ENCODE measurements around the gene SH2D3C. TPM values are rescaled to one million over a fixed set of nuclear protein-coding genes. Genes with fewer than 3 reads are reported as not detected.

The SH2D3C gene
- total RNA-seq, 4 donors from 2014 or later, result 4.7 to 8.1 (median 5.2) TPM

DNA sequence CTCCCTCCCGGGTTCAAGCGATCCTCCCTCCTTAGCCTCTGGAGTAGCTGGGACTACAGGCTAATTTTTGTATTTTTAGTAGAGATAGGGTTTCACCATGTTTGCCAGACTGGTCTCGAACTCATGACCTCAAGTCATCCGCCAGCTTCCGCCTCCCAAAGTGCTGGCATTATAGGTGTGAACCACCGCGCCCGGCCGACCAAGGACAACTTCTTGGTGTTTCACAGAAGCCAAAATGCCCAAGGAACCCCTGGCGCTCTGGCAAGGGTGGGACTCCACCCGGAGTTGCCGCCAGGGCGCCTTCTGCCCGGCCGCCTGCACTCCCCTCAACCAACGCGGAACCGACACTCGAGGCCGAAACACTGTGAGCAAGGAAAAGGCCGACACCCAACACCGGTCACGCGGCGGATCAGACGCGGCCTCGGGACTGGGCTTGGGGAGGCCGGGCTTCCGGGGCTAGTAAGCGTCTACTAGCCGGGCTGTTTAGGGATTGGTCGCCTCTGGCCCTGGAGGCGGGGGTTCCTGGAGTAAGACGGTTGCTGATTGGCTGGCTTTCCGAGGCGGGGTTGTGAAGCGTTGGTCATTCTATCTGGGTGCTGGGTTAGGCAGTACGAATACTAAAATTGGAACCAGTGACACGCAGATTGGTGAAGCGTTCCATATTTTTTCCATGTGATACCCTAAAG is 79.3 kb downstream of the SH2D3C start:
- Histone ChIP-seq H3K36me3 (no peaks in the 10 kb centered on the region), H3K27ac (peak overlapping the region; percentile 85 to 96 (median 91)), H3K4me3 (peak overlapping the region; percentile 36 to 49 (median 40)), H3K4me1 (peaks cover 13 to 20% of the 10 kb centered on the region in 2 donors), H3K27me3 (no peaks in the 10 kb centered on the region), H3K9me3 (no peaks in the 10 kb centered on the region)
- TF ChIP-seq, protein P1, sequence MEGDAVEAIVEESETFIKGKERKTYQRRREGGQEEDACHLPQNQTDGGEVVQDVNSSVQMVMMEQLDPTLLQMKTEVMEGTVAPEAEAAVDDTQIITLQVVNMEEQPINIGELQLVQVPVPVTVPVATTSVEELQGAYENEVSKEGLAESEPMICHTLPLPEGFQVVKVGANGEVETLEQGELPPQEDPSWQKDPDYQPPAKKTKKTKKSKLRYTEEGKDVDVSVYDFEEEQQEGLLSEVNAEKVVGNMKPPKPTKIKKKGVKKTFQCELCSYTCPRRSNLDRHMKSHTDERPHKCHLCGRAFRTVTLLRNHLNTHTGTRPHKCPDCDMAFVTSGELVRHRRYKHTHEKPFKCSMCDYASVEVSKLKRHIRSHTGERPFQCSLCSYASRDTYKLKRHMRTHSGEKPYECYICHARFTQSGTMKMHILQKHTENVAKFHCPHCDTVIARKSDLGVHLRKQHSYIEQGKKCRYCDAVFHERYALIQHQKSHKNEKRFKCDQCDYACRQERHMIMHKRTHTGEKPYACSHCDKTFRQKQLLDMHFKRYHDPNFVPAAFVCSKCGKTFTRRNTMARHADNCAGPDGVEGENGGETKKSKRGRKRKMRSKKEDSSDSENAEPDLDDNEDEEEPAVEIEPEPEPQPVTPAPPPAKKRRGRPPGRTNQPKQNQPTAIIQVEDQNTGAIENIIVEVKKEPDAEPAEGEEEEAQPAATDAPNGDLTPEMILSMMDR (IDR thresholded peaks at IDR 0.05 in 4 of 5, conservative IDR thresholded peaks at IDR 0.05 in 1 of 5), result peak; percentile 43 to 50 (median 47)
- peak; percentile 58 to 78 for TF ChIP-seq POLR2A (IDR thresholded peaks at IDR 0.05)
- ATAC-seq (peak; percentile 97 to 98), DNase-seq (peak; percentile 99)
- intact Hi-C loops (cut with DNase I; ENCODE audit: low total_unique reads), result loop anchor here (1.0 kb wide), 1 partner anchor 87 kb away; the partner anchor contains the start of gene STXBP1
- in situ Hi-C loops (cut with MboI; ENCODE audit: low sequenced_read_pairs in 4 of 4), result no loop called here

DNA sequence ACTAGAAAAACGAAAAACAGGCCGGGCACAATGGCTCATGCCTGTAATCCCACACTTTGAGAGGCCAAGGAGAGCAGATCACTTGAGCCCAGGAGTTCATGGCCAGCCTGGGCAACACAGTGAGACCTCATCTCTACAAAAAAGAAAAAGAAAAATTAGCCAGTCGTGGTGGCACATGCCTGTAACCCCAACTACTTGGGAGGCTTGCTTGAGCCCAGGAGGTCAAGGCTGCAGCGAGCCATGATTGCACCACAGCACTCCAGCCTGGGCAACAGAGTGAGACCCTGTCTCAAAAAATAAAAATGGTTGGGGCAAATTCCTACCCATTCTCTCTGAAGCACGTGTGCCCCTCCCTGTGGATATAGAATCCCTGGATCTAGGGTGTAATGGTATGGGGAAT is 80.1 kb downstream of the SH2D3C start:
- peak overlapping the region; percentile 85 to 96 (median 91) for H3K27ac ChIP-seq
- no peak for TF ChIP-seq POLR2A (IDR thresholded peaks at IDR 0.05)
- TF ChIP-seq, protein P1 (IDR thresholded peaks at IDR 0.05 in 4 of 5, conservative IDR thresholded peaks at IDR 0.05 in 1 of 5), result no peak
- DNase-seq (no peak), ATAC-seq (no peak)
- H3K36me3 ChIP-seq, result no peaks in the 10 kb centered on the region
- in situ Hi-C loops (cut with MboI; ENCODE audit: low sequenced_read_pairs in 4 of 4) (no loop called here), intact Hi-C loops (cut with DNase I; ENCODE audit: low total_unique reads) (no loop called here)
- H3K9me3 ChIP-seq, result no peaks in the 10 kb centered on the region
- peaks cover 13 to 20% of the 10 kb centered on the region in 2 donors for H3K4me1 ChIP-seq
- no peak overlapping the region for H3K4me3 ChIP-seq
- H3K27me3 ChIP-seq, result no peaks in the 10 kb centered on the region

DNA sequence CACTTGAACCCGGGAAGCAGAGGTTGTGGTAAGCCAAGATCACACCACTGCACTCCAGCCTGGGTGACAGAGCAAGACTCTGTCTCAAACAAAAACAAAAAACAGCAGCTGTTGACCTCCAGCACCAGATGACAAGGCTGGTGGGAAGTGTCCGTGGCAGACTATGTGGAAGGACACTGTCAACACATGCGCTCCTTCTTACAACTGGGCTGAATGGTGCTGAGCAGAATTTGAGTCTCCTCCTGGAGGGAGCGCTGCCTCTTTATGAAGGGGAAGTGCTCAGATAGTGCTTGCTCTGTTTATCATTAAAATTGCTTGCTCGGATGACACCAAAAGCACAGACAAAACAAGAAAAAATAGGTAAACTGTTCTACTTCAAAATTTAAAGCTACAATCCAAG is 80.9 kb downstream of the SH2D3C start:
- intact Hi-C loops (cut with DNase I; ENCODE audit: low total_unique reads), result no loop called here

DNA sequence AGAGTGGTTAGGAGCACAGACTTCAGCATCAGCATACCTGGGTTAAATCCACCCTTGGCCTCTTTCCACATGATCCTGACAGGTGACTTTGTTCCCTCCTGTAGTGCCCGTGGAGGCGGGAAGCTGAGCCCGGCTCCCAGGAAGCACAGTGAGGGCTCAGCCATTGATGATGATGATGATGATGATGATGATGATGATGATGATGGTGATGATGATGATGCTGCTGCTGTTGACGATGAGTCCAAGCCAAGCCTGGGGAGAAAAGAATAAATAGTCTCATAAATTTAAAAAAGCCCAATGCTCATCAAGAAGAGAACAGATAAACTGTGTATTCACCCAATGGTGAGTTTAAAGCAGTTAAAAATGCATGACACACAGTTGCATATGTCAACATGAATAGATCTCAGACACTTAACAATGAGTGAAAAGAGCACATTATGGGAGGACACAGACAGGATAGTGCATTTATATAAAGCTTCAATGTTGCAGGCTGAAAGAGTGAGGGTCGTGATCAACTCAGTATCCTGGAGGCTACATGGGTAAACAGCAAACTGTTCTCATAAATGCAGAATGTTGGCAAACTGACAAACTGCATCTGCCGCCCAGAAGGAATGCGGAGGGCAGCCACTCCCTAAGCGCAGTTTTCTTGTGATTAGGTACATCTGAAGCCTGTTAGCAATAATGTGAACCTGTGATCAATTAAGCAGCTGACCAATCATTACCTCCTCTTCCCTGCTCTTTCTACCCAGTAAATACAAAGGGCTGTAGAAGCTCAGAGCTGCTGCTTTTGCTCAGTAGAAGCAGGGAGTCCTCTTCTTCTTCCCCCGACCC is 83.4 kb downstream of the SH2D3C start:
- H3K36me3 ChIP-seq, result no peaks in the 10 kb centered on the region
- DNase-seq (no peak), ATAC-seq (no peak)
- no peak overlapping the region for H3K4me3 ChIP-seq
- H3K27me3 ChIP-seq, result no peaks in the 10 kb centered on the region
- no peaks in the 10 kb centered on the region for H3K9me3 ChIP-seq
- H3K4me1 ChIP-seq, result peaks cover 5 to 11% of the 10 kb centered on the region in 2 donors
- in situ Hi-C loops (cut with MboI; ENCODE audit: low sequenced_read_pairs in 4 of 4) (no loop called here), intact Hi-C loops (cut with DNase I; ENCODE audit: low total_unique reads) (no loop called here)
- no peak overlapping the region for H3K27ac ChIP-seq
- TF ChIP-seq, protein P1 (IDR thresholded peaks at IDR 0.05 in 4 of 5, conservative IDR thresholded peaks at IDR 0.05 in 1 of 5), result no peak
- no peak for TF ChIP-seq POLR2A (IDR thresholded peaks at IDR 0.05)

More for the DNA sequence above, 80.9 kb downstream of the SH2D3C start:
- no peak for DNase-seq
- TF ChIP-seq, protein P1 (IDR thresholded peaks at IDR 0.05 in 4 of 5, conservative IDR thresholded peaks at IDR 0.05 in 1 of 5), result no peak
- TF ChIP-seq POLR2A (IDR thresholded peaks at IDR 0.05), result no peak
- Histone ChIP-seq H3K9me3 (no peaks in the 10 kb centered on the region), H3K27me3 (no peaks in the 10 kb centered on the region), H3K27ac (peak overlapping the region; percentile 85 to 96 (median 91)), H3K4me3 (no peak overlapping the region), H3K36me3 (no peaks in the 10 kb centered on the region), H3K4me1 (peaks cover 13 to 20% of the 10 kb centered on the region in 2 donors)
- in situ Hi-C loops (cut with MboI; ENCODE audit: low sequenced_read_pairs in 4 of 4), result no loop called here
- no peak for ATAC-seq

Data from gastrocnemius medialis (tissue), 4 donors.